Mesenchymal stem cell (in vitro differentiated cells and primary cell): ENCODE results near the gene SERINC2.
A peak's percentile ranks its signal among the peaks of the same experiment; 100 is the strongest.

Source experiments
- DNase-seq: peaks from one replicate; pipeline ENCODE4 v3.0.0-alpha.2; 2013
- H2AFZ ChIP-seq: one replicate; pipeline ENCODE4 v1.6.1; 2013; ENCODE audit warnings: low read depth, mild to moderate bottlenecking, control low read depth, inconsistent platforms, low read length, moderate library complexity
- H2AK5ac ChIP-seq: 2 replicates; pipeline ENCODE4 v1.6.1; 2013; ENCODE audit warnings: low read length, moderate library complexity, mild to moderate bottlenecking, inconsistent platforms; ENCODE audit not compliant: severe bottlenecking
- H2BK120ac ChIP-seq: one replicate; pipeline ENCODE4 v1.6.1; 2013; ENCODE audit warnings: low read depth, mild to moderate bottlenecking, inconsistent platforms, low read length, moderate library complexity
- H2BK12ac ChIP-seq, 2 experiments: one replicate each; pipeline ENCODE4 v1.6.1; 2013; ENCODE audit warnings: inconsistent platforms in 2 of 2, low read length in 2 of 2, mild to moderate bottlenecking in 2 of 2, moderate library complexity in 2 of 2, control low read depth in 1 of 2
- H2BK15ac ChIP-seq: one replicate; pipeline ENCODE4 v1.6.1; 2013; ENCODE audit warnings: mild to moderate bottlenecking, low read depth, inconsistent platforms; ENCODE audit not compliant: poor library complexity, severe bottlenecking
- H2BK5ac ChIP-seq: 2 replicates; pipeline ENCODE4 v1.6.1; 2013; ENCODE audit warnings: low read depth, mild to moderate bottlenecking, low read length, control low read depth, inconsistent platforms; ENCODE audit not compliant: poor library complexity, severe bottlenecking
- H3K14ac ChIP-seq, 2 experiments: one replicate each; pipeline ENCODE4 v1.6.1; 2013; ENCODE audit warnings: inconsistent platforms in 2 of 2, low read length in 2 of 2, control low read depth in 1 of 2, mild to moderate bottlenecking in 1 of 2, moderate library complexity in 1 of 2
- H3K18ac ChIP-seq, 2 experiments: one replicate each; pipeline ENCODE4 v1.6.1; 2013; ENCODE audit warnings: inconsistent platforms in 2 of 2, low read length in 2 of 2, control low read depth in 1 of 2, low read depth in 1 of 2, mild to moderate bottlenecking in 1 of 2
- H3K23ac ChIP-seq, 2 experiments: one replicate each; pipeline ENCODE4 v1.6.1; 2013; ENCODE audit warnings: inconsistent platforms in 2 of 2, low read length in 2 of 2, mild to moderate bottlenecking in 2 of 2, moderate library complexity in 2 of 2, control low read depth in 1 of 2
- H3K27ac ChIP-seq: 2 replicates; pipeline ENCODE4 v1.5.1; 2013; ENCODE audit warnings: mild to moderate bottlenecking, moderate library complexity, low read length, control low read depth, inconsistent platforms; ENCODE audit not compliant: poor library complexity, severe bottlenecking
- H3K27me3 ChIP-seq, 2 experiments: 2 replicates each; pipeline versions ENCODE4 v1.6.1 to v1.7.0; 2013; ENCODE audit warnings: low read length in 2 of 2, mild to moderate bottlenecking in 2 of 2, moderate library complexity in 2 of 2, control low read depth in 1 of 2, inconsistent platforms in 1 of 2; ENCODE audit not compliant: control insufficient read depth in 1 of 2, insufficient read depth in 1 of 2
- H3K36me3 ChIP-seq, 2 experiments: 2 replicates each; pipeline versions ENCODE4 v1.6.1 to v1.7.0; 2013; ENCODE audit warnings: low read length in 2 of 2, control low read depth in 1 of 2, inconsistent platforms in 1 of 2, low read depth in 1 of 2, mild to moderate bottlenecking in 1 of 2; ENCODE audit not compliant: insufficient read depth in 2 of 2, control insufficient read depth in 1 of 2
- H3K4ac ChIP-seq, 2 experiments: one replicate each; pipeline ENCODE4 v1.6.1; 2013; ENCODE audit warnings: inconsistent platforms in 2 of 2, low read length in 2 of 2, mild to moderate bottlenecking in 2 of 2, moderate library complexity in 2 of 2, control low read depth in 1 of 2, low read depth in 1 of 2
- H3K4me1 ChIP-seq: 2 replicates; pipeline ENCODE4 v1.6.1; 2013; ENCODE audit warnings: low read depth, low read length, control low read depth; ENCODE audit not compliant: control insufficient read depth, insufficient read depth
- H3K4me2 ChIP-seq: 2 replicates; pipeline ENCODE4 v1.6.1; 2013; ENCODE audit warnings: low read length, mild to moderate bottlenecking, inconsistent platforms; ENCODE audit not compliant: poor library complexity, severe bottlenecking
- H3K4me3 ChIP-seq, 2 experiments: 2 replicates each; pipeline versions ENCODE4 v1.5.1 to v1.7.0; 2013; ENCODE audit warnings: low read length in 2 of 2, mild to moderate bottlenecking in 2 of 2, control low read depth in 1 of 2, low read depth in 1 of 2; ENCODE audit not compliant: insufficient read depth in 1 of 2
- H3K79me1 ChIP-seq: replicated peaks from 2 replicates; pipeline ENCODE4 v1.6.1; 2013; ENCODE audit warnings: mild to moderate bottlenecking, control low read depth, low read length, inconsistent platforms; ENCODE audit not compliant: poor library complexity, severe bottlenecking
- H3K9ac ChIP-seq: 2 replicates; pipeline ENCODE4 v1.7.0; 2013; ENCODE audit warnings: mild to moderate bottlenecking, low read length, moderate library complexity
- H3K9me3 ChIP-seq: 2 replicates; pipeline ENCODE4 v1.7.0; 2013; ENCODE audit warnings: mild to moderate bottlenecking, low read length; ENCODE audit not compliant: control insufficient read depth
- H4K8ac ChIP-seq: one replicate; pipeline ENCODE4 v1.6.1; 2013; ENCODE audit warnings: inconsistent platforms, mild to moderate bottlenecking, low read length, moderate library complexity
- H4K91ac ChIP-seq: one replicate; pipeline ENCODE4 v1.6.1; 2013; ENCODE audit warnings: mild to moderate bottlenecking, low read length, inconsistent platforms
- WGBS: methylation state at CpG from one replicate; pipeline ENCODE4 v1.1.7; 2013; ENCODE audit warnings: mixed read lengths; 5-methylcytosine and 5-hydroxymethylcytosine counted together

Gene SERINC2

DNA sequence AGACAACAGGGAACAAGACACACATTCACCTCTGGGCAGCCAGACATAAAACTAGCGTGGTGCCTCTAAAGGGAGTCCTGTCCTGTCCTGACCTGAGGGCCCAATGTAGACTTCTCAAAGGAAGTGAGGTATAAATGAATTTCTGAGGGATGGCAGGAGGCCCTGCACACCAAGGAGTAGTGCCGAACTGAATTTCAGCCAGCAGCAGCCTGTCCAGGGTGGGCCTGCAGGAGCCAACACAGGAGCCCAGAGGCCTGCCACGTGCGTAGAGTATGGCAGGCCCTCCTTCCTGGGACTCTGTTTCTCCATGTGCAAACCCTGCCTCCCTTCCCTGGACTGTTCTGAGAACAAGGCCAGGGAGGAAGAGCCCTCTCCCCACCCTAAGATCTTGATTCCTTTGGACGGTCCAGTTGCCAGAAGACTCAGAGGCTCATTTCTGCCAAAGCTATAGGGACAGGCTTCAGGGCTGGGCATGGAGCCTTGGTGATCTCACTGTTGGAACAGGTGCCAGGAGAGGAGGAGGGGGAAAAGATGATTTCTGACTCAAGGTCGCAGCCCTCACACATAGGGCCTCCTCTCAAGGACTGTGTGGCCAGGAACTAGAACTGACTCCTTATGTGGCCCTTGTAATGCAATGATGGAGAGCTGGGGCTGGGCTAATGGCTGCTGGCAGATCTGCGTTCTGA is 38.4 kb upstream of the SERINC2 start:
- H2BK15ac ChIP-seq: no peak overlapping the region
- no peak for DNase-seq
- 96% methylated on average over 7 of the region's 7 CpGs for WGBS
- no peak overlapping the region for H3K14ac ChIP-seq
- H3K4me1 ChIP-seq: peaks cover 32% of the 10 kb centered on the region
- H3K79me1 ChIP-seq: no peaks in the 10 kb centered on the region
- peak overlapping the region; percentile 21 to 65 for H2BK12ac ChIP-seq
- H3K27me3 ChIP-seq: no peaks in the 10 kb centered on the region
- H3K9me3 ChIP-seq: no peaks in the 10 kb centered on the region
- H3K36me3 ChIP-seq: peaks cover 0 to 4% of the 10 kb centered on the region in 2 experiments
- peak overlapping the region; percentile 34 for H4K91ac ChIP-seq
- no peak overlapping the region for H3K4me3 ChIP-seq
- no peak overlapping the region for H3K27ac ChIP-seq
- peak overlapping the region; percentile 14 to 18 for H3K18ac ChIP-seq
- no peak overlapping the region for H3K4me2 ChIP-seq
- H4K8ac ChIP-seq: peak overlapping the region; percentile 27
- H2AFZ ChIP-seq: no peak overlapping the region
- no peak overlapping the region for H2BK5ac ChIP-seq
- peak overlapping the region; percentile 85 for H3K9ac ChIP-seq
- no peak overlapping the region for H3K4ac ChIP-seq
- H2BK120ac ChIP-seq: no peak overlapping the region
- peak overlapping the region; percentile 59 for H2AK5ac ChIP-seq
- H3K23ac ChIP-seq: no peak overlapping the region

- H3K27ac ChIP-seq: peak overlapping the region; percentile 60
- no peak overlapping the region for H3K14ac ChIP-seq
- peaks cover 27% of the 10 kb centered on the region for H3K4me1 ChIP-seq
- no peak overlapping the region for H2AFZ ChIP-seq
- peak; percentile 96 for DNase-seq
- no peak overlapping the region for H2AK5ac ChIP-seq
- H3K27me3 ChIP-seq: no peaks in the 10 kb centered on the region
- no peak overlapping the region for H2BK15ac ChIP-seq
- H3K4me3 ChIP-seq: no peak overlapping the region
- WGBS: 54% methylated on average over 8 of the region's 8 CpGs
- H2BK120ac ChIP-seq: no peak overlapping the region
- no peak overlapping the region for H2BK5ac ChIP-seq
- H4K91ac ChIP-seq: no peak overlapping the region
- no peak overlapping the region for H3K4ac ChIP-seq
- peak overlapping the region in 1 of 2 experiments; percentile 66 for H2BK12ac ChIP-seq
- H3K9me3 ChIP-seq: no peaks in the 10 kb centered on the region
- no peaks in the 10 kb centered on the region for H3K36me3 ChIP-seq
- no peak overlapping the region for H3K18ac ChIP-seq
- no peaks in the 10 kb centered on the region for H3K79me1 ChIP-seq
- no peak overlapping the region for H3K23ac ChIP-seq
- H3K9ac ChIP-seq: no peak overlapping the region
- no peak overlapping the region for H3K4me2 ChIP-seq
- H4K8ac ChIP-seq: no peak overlapping the region
Observed at GRCh38 chr1:31376375-31377134, 36.5 kb upstream of the SERINC2 start.

- H2AFZ ChIP-seq: no peak overlapping the region
- H3K4ac ChIP-seq: no peak overlapping the region
- H3K79me1 ChIP-seq: no peaks in the 10 kb centered on the region
- H3K36me3 ChIP-seq: no peaks in the 10 kb centered on the region
- no peak for DNase-seq
- H2BK15ac ChIP-seq: no peak overlapping the region
- peaks cover 22% of the 10 kb centered on the region for H3K4me1 ChIP-seq
- H2BK5ac ChIP-seq: no peak overlapping the region
- H3K27me3 ChIP-seq: no peaks in the 10 kb centered on the region
- no CpG with 5 or more reads among the region's 3 CpGs for WGBS
- H2BK12ac ChIP-seq: no peak overlapping the region
- H3K4me2 ChIP-seq: no peak overlapping the region
- no peak overlapping the region for H3K23ac ChIP-seq
- H3K4me3 ChIP-seq: no peak overlapping the region
- H3K9ac ChIP-seq: no peak overlapping the region
- no peaks in the 10 kb centered on the region for H3K9me3 ChIP-seq
- no peak overlapping the region for H3K14ac ChIP-seq
- no peak overlapping the region for H4K8ac ChIP-seq
- peak overlapping the region; percentile 60 for H3K27ac ChIP-seq
- no peak overlapping the region for H3K18ac ChIP-seq
- H2BK120ac ChIP-seq: no peak overlapping the region
- no peak overlapping the region for H2AK5ac ChIP-seq
- no peak overlapping the region for H4K91ac ChIP-seq
Observed at GRCh38 chr1:31377364-31377863, 35.6 kb upstream of the SERINC2 start.

GRCh38 chr1:31378001-31378400 is 35.0 kb upstream of the SERINC2 start:
- no peaks in the 10 kb centered on the region for H3K79me1 ChIP-seq
- H3K18ac ChIP-seq: peak overlapping the region in 1 of 2 experiments; percentile 54
- H3K4me2 ChIP-seq: no peak overlapping the region
- no peak overlapping the region for H3K27ac ChIP-seq
- H3K27me3 ChIP-seq: no peaks in the 10 kb centered on the region
- no peak overlapping the region for H3K14ac ChIP-seq
- no peak overlapping the region for H2BK15ac ChIP-seq
- no peak overlapping the region for H4K8ac ChIP-seq
- no peak overlapping the region for H4K91ac ChIP-seq
- peak overlapping the region; percentile 21 for H2AK5ac ChIP-seq
- DNase-seq: no peak
- no peak overlapping the region for H2BK5ac ChIP-seq
- peaks cover 17% of the 10 kb centered on the region for H3K4me1 ChIP-seq
- H3K4me3 ChIP-seq: no peak overlapping the region
- H3K36me3 ChIP-seq: no peaks in the 10 kb centered on the region
- no peak overlapping the region for H3K9ac ChIP-seq
- no peak overlapping the region for H2BK120ac ChIP-seq
- H2AFZ ChIP-seq: no peak overlapping the region
- H3K9me3 ChIP-seq: no peaks in the 10 kb centered on the region
- H2BK12ac ChIP-seq: peak overlapping the region in 1 of 2 experiments; percentile 88
- H3K4ac ChIP-seq: peak overlapping the region in 1 of 2 experiments; percentile 88
- no peak overlapping the region for H3K23ac ChIP-seq
